Activated T-helper 9 cell treated with anti-CD3 and anti-CD28 coated beads, Interleukin-2, amount 50 U/mL, for 16 hours (primary cell): ENCODE results near the gene GCAT.

Experiments
- DNase-seq: peaks from one replicate; pipeline ENCODE4 v3.0.0-alpha.2; 2020; ENCODE audit warnings: low read depth

Gene GCAT

GRCh38 chr22:37842015-37842793 is 34.5 kb downstream of the GCAT start:
- DNase-seq, result no peak

GRCh38 chr22:37843741-37844089 is 36.0 kb downstream of the GCAT start:
- DNase-seq, result peak; percentile 34

- DNase-seq, result no peak
These were observed 37.2 kb downstream of the GCAT start for GRCh38 chr22:37844904-37845329.

GRCh38 chr22:37846433-37846832 is 38.7 kb downstream of the GCAT start:
- DNase-seq, result no peak

GRCh38 chr22:37848587-37849088 is 40.9 kb downstream of the GCAT start:
- DNase-seq, result no peak

GRCh38 chr22:37849089-37849751 is 41.5 kb downstream of the GCAT start, which contains the start of gene EIF3L:
Gene EIF3L, plus strand, starts transcription at chr22:37849419. Its CDS starts 31 bp downstream, at chr22:37849450.
- DNase-seq, result peak; percentile 83

GRCh38 chr22:37850801-37851200 is 43.1 kb downstream of the GCAT start:
- no peak for DNase-seq

GRCh38 chr22:37852418-37852817 is 44.7 kb downstream of the GCAT start:
- DNase-seq, result no peak

GRCh38 chr22:37854946-37855345 is 47.2 kb downstream of the GCAT start:
- no peak for DNase-seq

GRCh38 chr22:37855462-37855861 is 47.7 kb downstream of the GCAT start:
- DNase-seq, result no peak

- DNase-seq, result no peak
These were observed 53.2 kb downstream of the GCAT start for GRCh38 chr22:37860796-37861421.

- DNase-seq, result no peak
These were observed 55.0 kb downstream of the GCAT start for GRCh38 chr22:37862570-37863325.

- no peak for DNase-seq
These were observed 57.8 kb downstream of the GCAT start for GRCh38 chr22:37865510-37865909.
